NCI-H510A (cell line): ENCODE measurements around the gene TCF20.

Experiments
- DNase-seq: peaks from one replicate; lab custom pipeline; 2025; lab: John Stamatoyannopoulos, UW

TCF20 gene

DNA sequence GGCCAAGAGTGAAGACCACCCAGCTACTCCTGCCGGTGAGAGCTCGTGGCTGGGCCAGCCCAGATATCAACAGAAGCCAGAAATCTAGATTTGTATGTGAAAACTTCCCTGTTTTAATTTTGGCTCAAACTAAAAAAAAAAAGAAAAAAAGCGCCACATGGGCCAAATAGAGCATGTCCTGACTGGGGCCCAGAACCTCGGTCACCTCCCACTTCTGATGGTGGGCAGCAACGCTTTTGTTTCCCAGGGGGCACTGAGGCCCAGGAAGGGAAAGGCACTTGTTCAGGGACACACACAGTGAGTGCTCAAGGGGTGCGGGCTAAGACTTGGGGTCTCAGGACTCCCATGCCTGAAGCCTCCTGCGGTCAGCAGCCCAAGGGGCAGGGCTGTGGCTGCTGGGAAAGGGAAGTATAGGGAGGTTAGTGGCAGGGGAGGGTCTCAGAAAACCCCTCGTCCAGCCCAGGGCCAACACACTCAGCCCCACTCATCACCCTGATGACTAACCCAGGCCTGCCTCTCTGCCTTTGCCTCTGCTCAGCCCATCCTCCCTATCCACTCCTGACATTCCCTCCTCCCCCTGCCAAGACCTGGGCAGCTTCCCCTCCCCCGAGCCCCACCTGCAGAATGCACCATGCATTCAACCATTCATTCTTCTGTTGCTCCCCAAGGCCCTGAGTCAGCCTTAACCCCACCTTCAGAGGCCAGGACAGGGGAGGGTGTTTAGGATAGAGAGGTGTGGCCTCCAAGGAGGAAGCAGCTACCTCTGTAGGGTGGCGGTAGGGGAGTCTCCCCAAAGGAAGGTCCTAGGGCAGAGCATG lies 30.0 kb upstream of the TCF20 start:
- no peak for DNase-seq

- DNase-seq = no peak
Measured at GRCh38 chr22:42299586-42300258, 29.3 kb upstream of the TCF20 start.

DNA sequence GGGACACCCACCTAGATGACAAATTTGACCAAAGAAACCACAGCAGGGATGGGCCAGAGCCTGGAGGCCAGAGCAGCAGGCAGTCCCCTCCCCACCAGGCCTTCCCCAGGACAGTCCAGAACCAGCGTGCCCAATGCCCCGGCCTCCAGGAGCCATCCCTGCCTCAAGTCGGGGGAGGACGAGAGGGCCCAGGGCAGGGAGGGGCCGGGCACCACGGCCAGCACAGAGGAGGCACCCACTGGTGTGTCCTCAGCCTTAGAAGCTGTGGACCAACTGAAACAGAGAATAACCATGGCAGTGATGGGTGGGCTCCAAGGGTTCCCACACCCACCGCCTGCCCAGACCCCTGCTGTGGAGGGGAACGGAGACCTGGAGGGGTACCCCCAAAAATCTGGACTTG lies 28.3 kb upstream of the TCF20 start:
- DNase-seq = no peak

GRCh38 chr22:42297778-42298177 lies 27.3 kb upstream of the TCF20 start:
- DNase-seq = no peak

DNA sequence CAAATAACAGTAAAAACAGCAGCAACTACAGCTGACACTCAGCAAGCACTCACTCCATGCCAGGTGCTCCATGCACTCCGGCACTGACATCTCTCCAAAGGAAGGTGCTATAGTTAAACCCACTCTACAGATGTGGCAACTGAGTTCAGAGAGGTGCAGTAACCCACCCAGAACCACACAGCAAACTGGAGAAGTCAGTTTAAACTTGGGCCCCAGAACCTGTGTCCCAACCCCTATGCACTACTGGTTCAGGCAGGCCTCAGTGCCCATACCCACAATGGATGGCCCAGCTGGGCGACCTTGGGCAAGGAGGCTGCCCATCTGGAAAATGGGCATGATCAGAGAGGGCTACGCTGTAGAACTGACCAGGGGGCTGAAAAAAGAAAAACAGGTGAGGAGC lies 26.4 kb upstream of the TCF20 start:
- DNase-seq = no peak

- no peak for DNase-seq
Measured at GRCh38 chr22:42296381-42296853, 26.0 kb upstream of the TCF20 start.

GRCh38 chr22:42294034-42294985 lies 23.9 kb upstream of the TCF20 start:
- DNase-seq = no peak

GRCh38 chr22:42292732-42293520 lies 22.5 kb upstream of the TCF20 start:
- no peak for DNase-seq

- DNase-seq = no peak
Measured at GRCh38 chr22:42291287-42291686, 20.8 kb upstream of the TCF20 start.

DNA sequence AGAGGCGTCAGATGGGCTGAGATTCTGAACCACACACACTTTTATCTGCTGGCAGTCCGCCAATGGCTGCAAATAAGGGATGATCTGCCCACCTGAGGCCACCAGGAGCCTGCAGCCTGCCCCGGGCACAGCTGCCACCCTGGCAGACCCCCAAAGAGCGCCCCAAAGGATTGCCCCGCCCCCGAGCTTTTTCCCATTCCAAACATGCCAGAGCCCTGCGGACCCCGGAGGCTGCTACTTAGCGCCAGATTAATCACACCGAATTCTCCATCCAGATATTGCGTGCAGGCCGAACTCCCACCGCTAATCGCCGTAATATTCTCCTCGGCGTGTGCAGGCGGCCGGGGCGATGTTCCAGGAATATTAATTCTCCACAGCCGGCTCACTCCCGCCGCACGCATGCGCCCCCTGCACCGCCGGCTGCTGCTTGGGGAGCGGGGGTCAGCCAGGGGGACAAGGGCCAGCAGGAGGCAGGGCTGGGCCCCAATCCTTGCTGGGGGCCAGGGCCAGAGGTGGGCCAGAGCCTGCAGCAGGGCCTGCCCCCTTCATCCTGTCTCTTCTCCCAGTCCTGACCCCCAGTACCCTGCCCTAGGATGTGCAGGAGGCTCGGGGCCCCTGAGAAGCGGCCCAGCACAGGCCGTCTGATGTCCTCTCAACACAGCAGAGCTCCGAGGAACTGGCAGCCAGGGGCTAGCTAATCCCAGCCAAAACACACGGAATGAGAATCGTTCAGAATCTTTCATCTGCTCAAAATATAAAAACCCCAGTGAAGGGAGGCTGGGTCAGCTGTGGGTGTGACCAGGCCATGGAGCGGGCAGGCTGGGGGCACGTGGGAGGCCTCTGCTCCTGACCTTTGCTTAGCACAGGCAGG lies 19.5 kb upstream of the TCF20 start:
- DNase-seq = no peak

- DNase-seq = no peak
Measured at GRCh38 chr22:42288791-42289190, 18.3 kb upstream of the TCF20 start.

DNA sequence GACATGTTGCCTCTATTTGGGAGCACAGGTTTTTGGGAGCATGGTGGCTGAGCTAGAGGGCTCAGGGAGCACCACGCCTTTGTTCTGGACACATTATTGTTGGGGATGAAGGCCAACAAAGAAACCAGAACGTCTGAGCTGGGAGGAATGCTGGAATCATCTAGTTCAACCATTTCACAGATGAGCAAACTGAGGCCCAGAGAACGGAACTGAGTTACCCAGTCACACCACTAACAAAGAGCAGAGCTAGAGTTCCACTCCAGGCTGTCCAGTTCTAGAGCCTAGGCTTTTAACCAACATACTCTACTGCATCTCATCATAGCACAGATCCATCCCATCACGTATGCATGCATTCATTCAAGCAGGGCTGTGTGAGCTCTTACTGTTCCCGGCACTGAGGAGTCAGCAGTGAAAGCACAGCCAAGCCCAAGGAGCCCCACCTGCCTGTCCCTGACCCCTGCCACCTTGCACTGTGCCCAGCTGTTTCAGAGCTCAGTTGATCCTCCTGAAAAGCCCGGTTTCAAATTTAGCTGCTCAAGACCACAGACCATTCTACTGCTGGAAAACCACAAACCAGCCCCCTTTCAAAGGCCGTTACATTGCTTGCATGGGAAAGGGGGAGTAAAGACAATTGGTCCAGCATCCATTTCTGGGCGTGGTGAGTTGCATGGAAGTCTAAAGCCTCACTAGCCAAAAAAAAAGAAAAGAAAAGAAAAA lies 16.9 kb upstream of the TCF20 start:
- DNase-seq = no peak

- DNase-seq = no peak
Measured at GRCh38 chr22:42286205-42286604, 15.8 kb upstream of the TCF20 start.

DNA sequence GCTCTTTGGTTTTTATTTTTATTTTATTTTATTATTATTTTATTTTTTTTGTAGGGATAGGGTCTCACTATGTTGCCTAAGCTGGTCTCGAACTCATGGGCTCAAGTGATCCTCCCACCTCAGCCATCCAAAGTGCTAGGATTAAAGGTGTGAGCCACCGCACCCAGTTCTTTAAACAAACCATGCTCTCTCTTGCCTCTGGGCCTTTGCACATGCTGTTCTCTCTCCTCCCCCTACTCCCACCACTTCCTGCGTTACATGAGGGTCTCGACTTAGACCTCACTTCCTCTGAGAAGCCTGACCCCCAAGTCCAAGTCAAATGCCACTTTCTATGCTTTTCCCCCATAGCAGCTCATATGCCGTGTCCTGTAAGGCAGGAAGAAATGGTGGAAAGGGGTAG lies 15.2 kb upstream of the TCF20 start:
- no peak for DNase-seq

DNA sequence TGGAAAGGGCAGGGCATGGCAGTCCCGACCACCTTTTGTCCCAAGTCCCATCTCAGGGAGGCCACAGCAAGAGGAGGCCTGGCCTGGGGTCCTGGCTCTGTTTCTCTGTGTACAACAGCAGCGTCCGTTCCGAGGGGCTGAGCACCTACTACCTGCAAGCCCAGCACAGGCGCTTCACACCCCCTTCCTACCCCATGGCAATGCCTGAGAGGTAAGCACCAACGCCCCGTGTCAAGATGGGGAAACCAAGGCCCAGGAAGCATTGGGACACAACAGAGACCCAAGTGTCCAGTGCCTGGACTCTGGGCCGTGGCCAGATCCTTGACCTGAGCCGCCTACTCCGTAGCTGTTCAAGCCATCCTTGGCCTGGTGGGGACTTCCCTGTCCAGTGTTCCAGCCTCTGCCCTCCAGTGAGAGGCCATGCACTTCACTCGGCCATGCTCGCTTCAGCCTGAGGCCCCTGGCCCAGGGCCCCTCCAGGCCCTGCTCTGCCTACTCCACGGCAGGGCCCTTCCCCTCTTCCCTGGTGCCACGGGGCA lies 14.3 kb upstream of the TCF20 start:
- no peak for DNase-seq

GRCh38 chr22:42284202-42284591 lies 13.7 kb upstream of the TCF20 start:
- no peak for DNase-seq

GRCh38 chr22:42283278-42284201 lies 13.1 kb upstream of the TCF20 start:
- peak; percentile 40 for DNase-seq

DNA sequence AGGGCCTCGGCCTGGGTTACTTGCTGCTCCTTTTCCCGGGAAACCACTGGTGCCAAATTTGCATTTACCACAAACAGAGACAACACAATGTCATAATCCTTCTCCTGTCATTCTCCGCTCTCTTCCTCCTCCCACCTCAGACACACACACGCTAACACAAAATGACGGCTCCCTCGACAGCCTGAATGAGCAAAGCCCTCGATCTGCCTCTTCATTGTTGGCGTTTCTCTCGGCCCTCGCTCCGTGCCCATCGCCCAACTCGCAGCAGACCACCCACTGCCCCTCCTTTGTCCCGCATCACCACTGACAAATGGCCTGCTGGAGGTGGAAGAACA lies 12.5 kb upstream of the TCF20 start:
- no peak for DNase-seq
